Panc1 (cell line): ENCODE results near the gene TAS2R60.

Experiments used
- CTCF ChIP-seq: fragments of 450-650 bp; IDR thresholded peaks from 2 replicates; pipeline ENCODE4 v1.5.1; 2017; ENCODE audit warnings: mild to moderate bottlenecking
- POLR2AphosphoS5 ChIP-seq: IDR thresholded peaks from 2 replicates; pipeline ENCODE4 v1.6.1; 2012; ENCODE audit warnings: mild to moderate bottlenecking, low read depth, low read length, moderate library complexity
- REST ChIP-seq, 2 experiments: IDR thresholded peaks; 2 replicates each; pipeline ENCODE4 v1.6.1; 2011 to 2012; ENCODE audit warnings: low read depth in 2 of 2, control low read depth in 1 of 2, low read length in 1 of 2, mild to moderate bottlenecking in 1 of 2, moderate library complexity in 1 of 2; ENCODE audit not compliant: insufficient read depth in 1 of 2
- SIN3A ChIP-seq: IDR thresholded peaks from 2 replicates; pipeline ENCODE4 v1.6.1; 2012; ENCODE audit warnings: low read depth, mild to moderate bottlenecking, low read length, moderate library complexity, borderline replicate concordance; ENCODE audit not compliant: insufficient read depth
- TCF7L2 ChIP-seq: IDR thresholded peaks from 2 replicates; pipeline ENCODE4 v1.6.1; 2011; ENCODE audit warnings: mild to moderate bottlenecking, low read depth, low read length, inconsistent platforms

GRCh38 chr7:143433759-143434158 lies 9.5 kb upstream of the TAS2R60 start:
- TF ChIP-seq CTCF = no peak
- TF ChIP-seq TCF7L2 = no peak
- TF ChIP-seq POLR2AphosphoS5 = no peak
- TF ChIP-seq SIN3A = no peak
- TF ChIP-seq REST (IDR thresholded peaks at IDR 0.05; ENCODE audit: insufficient read depth in 1 of 2, low read depth in 2 of 2, low read length in 1 of 2) = no peak
